H1 (cell line): ENCODE measurements around the gene UEVLD.
"Not testable (repeated sequence)": the region's sequence is repeated elsewhere in the genome, so short reads cannot be mapped to it uniquely, and the experiment has no call there.

Experiments
- BACH1 ChIP-seq: IDR thresholded peaks from 2 replicates; pipeline ENCODE4 v1.6.1; 2012; ENCODE audit warnings: low read length, improper control_type of control experiment
- CHD1 ChIP-seq: IDR thresholded peaks from 2 replicates; pipeline ENCODE4 v1.6.1; 2012; ENCODE audit warnings: low read depth, low read length, improper control_type of control experiment
- POLR2AphosphoS5 ChIP-seq: IDR thresholded peaks from 2 replicates; pipeline ENCODE4 v1.6.1; 2011; ENCODE audit warnings: low read depth, low read length
- RAD21 ChIP-seq, 2 experiments: IDR thresholded peaks in 1 of 2; conservative IDR thresholded peaks in 1 of 2; 2 replicates each; pipeline ENCODE4 v1.6.1; 2011; ENCODE audit warnings: low read depth in 2 of 2, low read length in 2 of 2, improper control_type of control experiment in 1 of 2, inconsistent platforms in 1 of 2, mild to moderate bottlenecking in 1 of 2, moderate library complexity in 1 of 2
- SP2 ChIP-seq: IDR thresholded peaks from 2 replicates; pipeline ENCODE4 v1.6.1; 2012; ENCODE audit warnings: mild to moderate bottlenecking, low read length, inconsistent platforms
- TF ChIP-seq, protein P1 (sequence below): IDR thresholded peaks from 2 replicates; pipeline ENCODE4 v1.6.1; 2012; ENCODE audit warnings: inconsistent platforms

DNA sequence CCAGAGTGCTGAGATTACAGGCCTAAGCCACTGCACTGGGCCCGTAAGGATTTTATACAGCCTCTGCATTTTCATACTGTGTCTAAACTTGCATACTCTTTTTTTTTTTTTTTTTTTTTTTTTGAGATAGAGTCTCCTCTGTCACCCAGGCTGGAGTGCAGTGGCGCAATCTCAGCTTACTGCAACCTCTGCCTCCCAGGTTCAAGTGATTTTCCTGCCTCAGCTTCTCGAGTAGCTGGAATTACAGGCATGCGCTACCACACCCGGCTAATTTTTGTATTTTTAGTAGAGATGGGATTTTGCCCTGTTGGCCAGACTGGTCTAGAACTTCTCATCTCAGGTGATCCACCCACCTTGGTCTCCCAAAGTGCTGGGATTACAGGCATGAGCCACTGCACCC, 5.6 kb upstream of the UEVLD start:
- TF ChIP-seq CHD1; POLR2AphosphoS5; RAD21 (IDR thresholded peaks at IDR 0.05 in 1 of 2, conservative IDR thresholded peaks at IDR 0.05 in 1 of 2; ENCODE audit: low read depth in 2 of 2, low read length in 2 of 2); BACH1; SP2: not testable (repeated sequence)
- TF ChIP-seq, protein P1, sequence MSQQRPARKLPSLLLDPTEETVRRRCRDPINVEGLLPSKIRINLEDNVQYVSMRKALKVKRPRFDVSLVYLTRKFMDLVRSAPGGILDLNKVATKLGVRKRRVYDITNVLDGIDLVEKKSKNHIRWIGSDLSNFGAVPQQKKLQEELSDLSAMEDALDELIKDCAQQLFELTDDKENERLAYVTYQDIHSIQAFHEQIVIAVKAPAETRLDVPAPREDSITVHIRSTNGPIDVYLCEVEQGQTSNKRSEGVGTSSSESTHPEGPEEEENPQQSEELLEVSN: not testable (repeated sequence)
